Kidney epithelial cell (primary cell): ENCODE measurements around the gene STAT5B. TPM values are rescaled to one million over a fixed set of nuclear protein-coding genes. Genes with fewer than 3 reads are reported as not detected.

Experiments
- DNase-seq: peaks from one replicate; pipeline ENCODE4 v3.0.0-alpha.2; 2010; ENCODE audit warnings: low read depth
- H3K27me3 ChIP-seq: 2 replicates; pipeline ENCODE4 v1.6.0; 2011; ENCODE audit warnings: low read length; ENCODE audit not compliant: control insufficient read depth, insufficient read depth
- H3K36me3 ChIP-seq: 2 replicates; pipeline ENCODE4 v1.5.1; 2011; ENCODE audit warnings: low read length; ENCODE audit not compliant: control insufficient read depth, insufficient read depth
- H3K4me3 ChIP-seq: 2 replicates; pipeline ENCODE4 v1.5.1; 2011; ENCODE audit warnings: low read depth, mild to moderate bottlenecking, control low read depth, low read length
- CTCF ChIP-seq: IDR thresholded peaks from 2 replicates; pipeline ENCODE4 v1.5.1; 2011; ENCODE audit warnings: mild to moderate bottlenecking, moderate library complexity, low read length, control low read depth, inconsistent platforms; ENCODE audit not compliant: insufficient read depth, poor library complexity, severe bottlenecking
- total RNA-seq: library from RNA; depleted of rRNA; stranded (reverse); fragments of >200 nt; gene quantifications from 2 replicates; pipeline ENCODE4 v1.2.3, GENCODE V29; 2015

STAT5B gene
- total RNA-seq, 1 donor from 2014 or later: 27.5 TPM

- H3K4me3 ChIP-seq: no peak overlapping the region
- no peaks in the 10 kb centered on the region for H3K36me3 ChIP-seq
- TF ChIP-seq CTCF: no peak
- H3K27me3 ChIP-seq: no peaks in the 10 kb centered on the region
- DNase-seq: no peak
These were observed 18.5 kb upstream of the STAT5B start for GRCh38 chr17:42294469-42295398.

GRCh38 chr17:42291129-42291528, 14.9 kb upstream of the STAT5B start:
- H3K4me3 ChIP-seq: no peak overlapping the region
- no peak for DNase-seq
- H3K36me3 ChIP-seq: no peaks in the 10 kb centered on the region
- no peak for TF ChIP-seq CTCF
- peaks cover 3% of the 10 kb centered on the region for H3K27me3 ChIP-seq

- TF ChIP-seq CTCF: no peak
- DNase-seq: no peak
- Histone ChIP-seq H3K4me3 (no peak overlapping the region), H3K27me3 (peaks cover 3% of the 10 kb centered on the region), H3K36me3 (no peaks in the 10 kb centered on the region)
These were observed 14.4 kb upstream of the STAT5B start for GRCh38 chr17:42290577-42290976.

- H3K27me3 ChIP-seq: peaks cover 3% of the 10 kb centered on the region
- TF ChIP-seq CTCF: no peak
- H3K4me3 ChIP-seq: no peak overlapping the region
- DNase-seq: no peak
- no peaks in the 10 kb centered on the region for H3K36me3 ChIP-seq
These were observed 13.5 kb upstream of the STAT5B start for GRCh38 chr17:42289611-42290181.

GRCh38 chr17:42288803-42289610, 12.8 kb upstream of the STAT5B start:
- Histone ChIP-seq H3K27me3 (peaks cover 3% of the 10 kb centered on the region), H3K36me3 (no peaks in the 10 kb centered on the region), H3K4me3 (peak overlapping the region; percentile 44)
- TF ChIP-seq CTCF: no peak
- DNase-seq: no peak
